NB4 (cell line): Measurements from ENCODE around the gene USP27X.

Experiments
- DNase-seq: peaks from one replicate; pipeline ENCODE4 v3.0.0; 2010; ENCODE audit warnings: low read depth
- H3K4me3 ChIP-seq: one replicate; pipeline ENCODE4 v1.5.1; 2011; ENCODE audit warnings: mild to moderate bottlenecking, low read depth, low read length, moderate library complexity
- CTCF ChIP-seq: IDR thresholded peaks from one replicate; pipeline ENCODE4 v1.5.1; 2012; ENCODE audit warnings: low read depth, low read length
- MYC ChIP-seq: IDR thresholded peaks from 2 replicates; pipeline ENCODE4 v1.6.1; 2011; ENCODE audit warnings: low read depth, low read length
- POLR2A ChIP-seq: IDR thresholded peaks from 2 replicates; pipeline ENCODE4 v1.6.1; 2011; ENCODE audit warnings: mild to moderate bottlenecking; ENCODE audit not compliant: insufficient read length; ENCODE audit errors: extremely low read depth
- TF ChIP-seq, protein P1 (sequence below): IDR thresholded peaks from 2 replicates; pipeline ENCODE4 v1.6.1; 2011; ENCODE audit warnings: low read depth, low read length

Gene USP27X

GRCh38 chrX:49919617-49920016 is 40.3 kb downstream of the USP27X start:
- no peak overlapping the region for H3K4me3 ChIP-seq
- TF ChIP-seq POLR2A (no peak), CTCF (peak; percentile 68)
- DNase-seq, result peak; percentile 32

- no peak for DNase-seq
- TF ChIP-seq, protein P1, sequence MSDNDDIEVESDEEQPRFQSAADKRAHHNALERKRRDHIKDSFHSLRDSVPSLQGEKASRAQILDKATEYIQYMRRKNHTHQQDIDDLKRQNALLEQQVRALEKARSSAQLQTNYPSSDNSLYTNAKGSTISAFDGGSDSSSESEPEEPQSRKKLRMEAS, result no peak
- no peak for TF ChIP-seq POLR2A
- TF ChIP-seq CTCF, result no peak
- TF ChIP-seq MYC, result no peak
- H3K4me3 ChIP-seq, result no peak overlapping the region
These were observed 41.8 kb downstream of the USP27X start for GRCh38 chrX:49921109-49921508.

- TF ChIP-seq, protein P1, result peak; percentile 54
- TF ChIP-seq CTCF, result no peak
- TF ChIP-seq MYC, result no peak
- peak; percentile 49 for TF ChIP-seq POLR2A
- peak; percentile 94 for DNase-seq
- peak within 1 kb of the TSS; percentile 58 for H3K4me3 ChIP-seq
These were observed 43.3 kb downstream of the USP27X start, which contains the start of gene CLCN5 for GRCh38 chrX:49922291-49923241. CLCN5 (plus strand) TSS chrX:49922596; CDS start chrX:49925299, 2,703 bp downstream.

DNA sequence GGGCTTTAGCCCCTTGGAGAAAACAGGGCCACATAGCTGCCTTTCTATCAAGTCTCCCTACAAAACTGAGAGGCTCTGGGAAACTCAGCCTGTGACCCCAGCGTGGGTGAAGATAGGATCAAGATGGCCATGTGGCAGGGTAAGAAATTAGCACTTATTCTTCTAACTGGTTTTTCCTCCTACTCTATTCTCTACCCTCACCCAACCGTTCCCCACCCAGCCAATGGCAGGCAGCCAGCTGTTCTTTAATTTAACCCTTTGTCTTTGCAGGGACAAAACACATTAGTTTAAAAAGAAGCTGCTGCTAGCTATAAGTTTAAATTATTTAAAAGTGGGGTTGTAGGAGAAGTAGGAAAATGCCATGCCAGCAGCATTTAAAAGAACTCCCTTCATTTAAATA is 45.9 kb downstream of the USP27X start:
- DNase-seq, result no peak
- TF ChIP-seq MYC, result no peak
- TF ChIP-seq, protein P1, result no peak
- no peak for TF ChIP-seq CTCF
- TF ChIP-seq POLR2A, result no peak
- no peak overlapping the region for H3K4me3 ChIP-seq

GRCh38 chrX:49930039-49930438 is 50.8 kb downstream of the USP27X start:
- TF ChIP-seq POLR2A (no peak), CTCF (no peak), MYC (no peak)
- TF ChIP-seq, protein P1, result no peak

More at GRCh38 chrX:49930039-49930438, 50.8 kb downstream of the USP27X start:
- no peak for DNase-seq
- H3K4me3 ChIP-seq, result no peak overlapping the region
